ENCODE data around the gene RARB. TPM values are rescaled to one million over a fixed set of nuclear protein-coding genes. Genes with fewer than 3 reads are reported as not detected.

Gene RARB
- total and polyA plus RNA-seq, 7 donors = 1.2 to 18.5 (median 8.3) TPM

DNA sequence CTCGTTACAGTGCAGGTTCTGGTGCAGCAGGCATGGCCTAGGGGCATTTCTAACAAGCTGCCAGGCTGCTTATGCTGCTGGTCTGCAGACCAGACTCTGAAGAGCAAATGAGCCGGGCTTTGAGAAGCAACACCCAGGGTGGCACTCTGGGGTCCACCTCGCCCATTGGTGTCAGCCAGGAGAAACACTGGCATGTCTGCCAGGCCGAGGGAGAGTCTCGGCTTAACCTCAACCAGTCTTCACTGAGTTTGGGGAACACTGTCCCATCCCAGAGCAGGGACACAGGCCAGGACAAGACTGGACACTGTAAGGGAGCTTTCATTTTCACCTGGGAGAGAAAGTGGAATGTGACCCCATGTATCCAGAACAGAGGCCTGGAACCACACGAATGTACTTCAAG, 143.2 kb downstream of the RARB start:
- H3K9me3 ChIP-seq = no peaks in the 10 kb centered on the region
- H3K27ac ChIP-seq = no peak overlapping the region
- H3K27me3 ChIP-seq = no peaks in the 10 kb centered on the region
- intact Hi-C loops (cut with DNase I) = no loop called here
- WGBS, 2 donors = 90 to 91% methylated on average over 6 of the region's 6 CpGs
- H3K4me3 ChIP-seq = no peak overlapping the region
- peaks cover 0 to 11% (median 6%) of the 10 kb centered on the region in 4 donors for H3K4me1 ChIP-seq
- H3K36me3 ChIP-seq = peaks cover 0 to 31% (median 2%) of the 10 kb centered on the region in 4 donors
- TF ChIP-seq EP300 (IDR thresholded peaks at IDR 0.05) = no peak
- TF ChIP-seq POLR2AphosphoS5 (IDR thresholded peaks at IDR 0.05) = no peak
- TF ChIP-seq, protein P1, sequence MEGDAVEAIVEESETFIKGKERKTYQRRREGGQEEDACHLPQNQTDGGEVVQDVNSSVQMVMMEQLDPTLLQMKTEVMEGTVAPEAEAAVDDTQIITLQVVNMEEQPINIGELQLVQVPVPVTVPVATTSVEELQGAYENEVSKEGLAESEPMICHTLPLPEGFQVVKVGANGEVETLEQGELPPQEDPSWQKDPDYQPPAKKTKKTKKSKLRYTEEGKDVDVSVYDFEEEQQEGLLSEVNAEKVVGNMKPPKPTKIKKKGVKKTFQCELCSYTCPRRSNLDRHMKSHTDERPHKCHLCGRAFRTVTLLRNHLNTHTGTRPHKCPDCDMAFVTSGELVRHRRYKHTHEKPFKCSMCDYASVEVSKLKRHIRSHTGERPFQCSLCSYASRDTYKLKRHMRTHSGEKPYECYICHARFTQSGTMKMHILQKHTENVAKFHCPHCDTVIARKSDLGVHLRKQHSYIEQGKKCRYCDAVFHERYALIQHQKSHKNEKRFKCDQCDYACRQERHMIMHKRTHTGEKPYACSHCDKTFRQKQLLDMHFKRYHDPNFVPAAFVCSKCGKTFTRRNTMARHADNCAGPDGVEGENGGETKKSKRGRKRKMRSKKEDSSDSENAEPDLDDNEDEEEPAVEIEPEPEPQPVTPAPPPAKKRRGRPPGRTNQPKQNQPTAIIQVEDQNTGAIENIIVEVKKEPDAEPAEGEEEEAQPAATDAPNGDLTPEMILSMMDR (IDR thresholded peaks at IDR 0.05) = no peak
- TF ChIP-seq POLR2A (IDR thresholded peaks at IDR 0.05) = no peak
- DNase-seq = no peak

GRCh38 chr3:25572336-25572735, 144.3 kb downstream of the RARB start:
- Histone ChIP-seq H3K4me3 (no peak overlapping the region), H3K27me3 (no peaks in the 10 kb centered on the region), H3K27ac (peak overlapping the region in 1 of 4 donors; percentile 73), H3K36me3 (peaks cover 0 to 31% (median 2%) of the 10 kb centered on the region in 4 donors), H3K4me1 (peaks cover 0 to 11% (median 6%) of the 10 kb centered on the region in 4 donors), H3K9me3 (no peaks in the 10 kb centered on the region)
- 92 to 96% methylated on average over 3 of the region's 3 CpGs for WGBS, 2 donors
- intact Hi-C loops (cut with DNase I) = no loop called here
- DNase-seq = no peak
- TF ChIP-seq POLR2AphosphoS5 (IDR thresholded peaks at IDR 0.05) (no peak), EP300 (IDR thresholded peaks at IDR 0.05) (no peak), POLR2A (IDR thresholded peaks at IDR 0.05) (no peak)
- TF ChIP-seq, protein P1 (IDR thresholded peaks at IDR 0.05) = no peak

GRCh38 chr3:25572919-25573385, 144.9 kb downstream of the RARB start:
- intact Hi-C loops (cut with DNase I) = no loop called here
- Histone ChIP-seq H3K36me3 (peaks cover 0 to 31% (median 2%) of the 10 kb centered on the region in 4 donors), H3K4me1 (peaks cover 0 to 11% (median 6%) of the 10 kb centered on the region in 4 donors), H3K27me3 (no peaks in the 10 kb centered on the region), H3K27ac (peak overlapping the region in 1 of 4 donors; percentile 73), H3K9me3 (no peaks in the 10 kb centered on the region), H3K4me3 (no peak overlapping the region)
- WGBS, 2 donors = 82 to 83% methylated on average over 14 of the region's 14 CpGs
- no peak for DNase-seq
- TF ChIP-seq POLR2AphosphoS5 (IDR thresholded peaks at IDR 0.05) (no peak), EP300 (IDR thresholded peaks at IDR 0.05) (no peak), POLR2A (IDR thresholded peaks at IDR 0.05) (no peak)
- TF ChIP-seq, protein P1 (IDR thresholded peaks at IDR 0.05) = no peak

GRCh38 chr3:25573386-25574171, 145.5 kb downstream of the RARB start:
- Histone ChIP-seq H3K27ac (peak overlapping the region in 1 of 4 donors; percentile 73), H3K4me1 (peaks cover 0 to 11% (median 6%) of the 10 kb centered on the region in 4 donors), H3K9me3 (no peaks in the 10 kb centered on the region), H3K4me3 (no peak overlapping the region), H3K36me3 (peaks cover 0 to 31% (median 2%) of the 10 kb centered on the region in 4 donors), H3K27me3 (no peaks in the 10 kb centered on the region)
- no peak for DNase-seq
- WGBS, 2 donors = 81 to 82% methylated on average over 19 of the region's 19 CpGs
- intact Hi-C loops (cut with DNase I) = no loop called here
- TF ChIP-seq POLR2AphosphoS5 (IDR thresholded peaks at IDR 0.05) = no peak
- TF ChIP-seq, protein P1 (IDR thresholded peaks at IDR 0.05) = no peak
- TF ChIP-seq EP300 (IDR thresholded peaks at IDR 0.05) = no peak
- no peak for TF ChIP-seq POLR2A (IDR thresholded peaks at IDR 0.05)
